SK-N-SH (cell line): Measurements from ENCODE around the gene DIO3. TPM values are rescaled to one million over a fixed set of nuclear protein-coding genes. Genes with fewer than 3 reads are reported as not detected.

Experiments
- CTCF ChIA-PET: fragments of 300-600, 350-600 bp; formaldehyde crosslinking; extraction: SDS; loops from one replicate; lab custom pipeline; 2021; lab: Yijun Ruan, JAX
- POLR2A ChIA-PET: fragments of 350-600 bp; sonication (Branson Sonifier 250); formaldehyde crosslinking; extraction: SDS; loops from one replicate; lab custom pipeline; 2020; ENCODE audit warnings: antibody characterized with exemption, inconsistent platforms; lab: Yijun Ruan, JAX
- DNase-seq: peaks from one replicate; pipeline ENCODE4 v3.0.0; 2012
- H2AFZ ChIP-seq: fragments of 200-600 bp; sonication (generic); 2 replicates; pipeline ENCODE4 v1.8.1; 2016; ENCODE audit warnings: antibody characterized with exemption, mild to moderate bottlenecking, low read depth
- H3F3A ChIP-seq: fragments of 200-600 bp; sonication (generic); replicated peaks from 2 replicates; pipeline ENCODE3; 2016; ENCODE audit warnings: antibody characterized with exemption, mild to moderate bottlenecking; ENCODE audit not compliant: insufficient read depth
- H3K27ac ChIP-seq, 2 experiments: fragments of 200-500 bp in 1 of 2; fragments of 200-600 bp in 1 of 2; sonication (Bioruptor generic) in 1 of 2; sonication (generic), shearing (Covaris generic) in 1 of 2; 2 replicates each; pipeline versions ENCODE4 v1.5.1 to v1.6.1; 2014 to 2016; ENCODE audit warnings: low read depth in 2 of 2, inconsistent platforms in 1 of 2, low read length in 1 of 2, mild to moderate bottlenecking in 1 of 2, mixed read lengths in 1 of 2
- H3K27me3 ChIP-seq: fragments of 200-600 bp; sonication (generic), shearing (Covaris generic); 2 replicates; pipeline ENCODE4 v1.6.1; 2016; ENCODE audit warnings: mixed run types; ENCODE audit not compliant: insufficient read depth
- H3K36me3 ChIP-seq, 2 experiments: fragments of 200-500 bp in 1 of 2; fragments of 200-600 bp in 1 of 2; sonication (Bioruptor generic) in 1 of 2; sonication (generic) in 1 of 2; replicated peaks in 1 of 2; 2 replicates each; pipeline versions ENCODE3 to v1.5.1; 2014 to 2016; ENCODE audit warnings: low read length in 1 of 2, mild to moderate bottlenecking in 1 of 2; ENCODE audit not compliant: insufficient read depth in 2 of 2, control insufficient read depth in 1 of 2
- H3K4me1 ChIP-seq, 2 experiments: fragments of 200-500 bp in 1 of 2; fragments of 200-600 bp in 1 of 2; sonication (Bioruptor generic) in 1 of 2; sonication (generic), shearing (Covaris generic) in 1 of 2; 2 replicates each; pipeline versions ENCODE4 v1.5.1 to v1.6.1; 2014 to 2016; ENCODE audit warnings: low read depth in 1 of 2, low read length in 1 of 2, mixed run types in 1 of 2; ENCODE audit not compliant: insufficient read depth in 2 of 2, control insufficient read depth in 1 of 2
- H3K4me2 ChIP-seq: fragments of 200-600 bp; sonication (generic), shearing (Covaris generic); 2 replicates; pipeline ENCODE4 v1.6.1; 2017; ENCODE audit warnings: mixed run types
- H3K4me3 ChIP-seq, 2 experiments: fragments of 200-500 bp in 1 of 2; fragments of 200-600 bp in 1 of 2; sonication (Bioruptor generic) in 1 of 2; sonication (generic), shearing (Covaris generic) in 1 of 2; 2 replicates each; pipeline versions ENCODE4 v1.5.1 to v1.8.1; 2014 to 2016; ENCODE audit warnings: low read depth in 2 of 2, inconsistent platforms in 1 of 2, low read length in 1 of 2, mild to moderate bottlenecking in 1 of 2, mixed read lengths in 1 of 2, moderate library complexity in 1 of 2
- H3K79me2 ChIP-seq: fragments of 200-600 bp; sonication (generic); 2 replicates; pipeline ENCODE4 v1.8.1; 2017; ENCODE audit warnings: mild to moderate bottlenecking; ENCODE audit not compliant: insufficient read depth
- H3K9ac ChIP-seq: fragments of 200-600 bp; sonication (generic); 2 replicates; pipeline ENCODE4 v1.6.1; 2017; ENCODE audit warnings: mixed run types
- H3K9me2 ChIP-seq: fragments of 200-600 bp; sonication (generic); 2 replicates; pipeline ENCODE4 v1.6.1; 2017; ENCODE audit warnings: mixed run types
- H3K9me3 ChIP-seq: fragments of 200-600 bp; sonication (generic); 2 replicates; pipeline ENCODE4 v1.6.1; 2017; ENCODE audit warnings: mixed run types, mild to moderate bottlenecking, moderate library complexity
- H4K20me1 ChIP-seq: fragments of 200-600 bp; sonication (generic); 2 replicates; pipeline ENCODE4 v1.6.1; 2017; ENCODE audit warnings: mild to moderate bottlenecking, mixed run types; ENCODE audit not compliant: insufficient read depth
- EZH2phosphoT487 ChIP-seq: fragments of 200-600 bp; sonication (generic); IDR thresholded peaks from 2 replicates; pipeline ENCODE4 v1.6.1; 2017; ENCODE audit warnings: low read depth, mixed run types, mild to moderate bottlenecking, antibody characterized with exemption, moderate library complexity, borderline replicate concordance
- FOXJ3 ChIP-seq: sonication (generic); formaldehyde crosslinking; IDR thresholded peaks from 2 replicates; pipeline ENCODE4 v1.5.1; 2020; ENCODE audit warnings: mild to moderate bottlenecking, missing genetic modification reagents
- FOXM1 ChIP-seq: IDR thresholded peaks from 2 replicates; pipeline ENCODE4 v1.4.0; 2012; ENCODE audit warnings: low read depth, mild to moderate bottlenecking
- GATA2 ChIP-seq: sonication (generic); formaldehyde crosslinking; IDR thresholded peaks from 2 replicates; pipeline ENCODE4 v1.5.0; 2020; ENCODE audit warnings: mild to moderate bottlenecking, missing genetic modification reagents
- JUND ChIP-seq: IDR thresholded peaks from 2 replicates; pipeline ENCODE4 v1.4.0; 2012
- MAX ChIP-seq: IDR thresholded peaks from 2 replicates; pipeline ENCODE4 v1.4.0; 2012; ENCODE audit warnings: low read depth
- NFIC ChIP-seq: IDR thresholded peaks from 2 replicates; pipeline ENCODE4 v1.4.0; 2012; ENCODE audit warnings: borderline replicate concordance
- RAD21 ChIP-seq: IDR thresholded peaks from 2 replicates; pipeline ENCODE4 v1.6.1; 2012; ENCODE audit warnings: mild to moderate bottlenecking, low read length
- RCOR1 ChIP-seq: fragments of 150-350 bp; IDR thresholded peaks from 2 replicates; pipeline ENCODE4 v1.6.1; 2017; ENCODE audit warnings: antibody characterized with exemption, low read length
- RFX5 ChIP-seq: IDR thresholded peaks from 2 replicates; pipeline ENCODE4 v1.6.1; 2012; ENCODE audit warnings: mild to moderate bottlenecking, improper control_type of control experiment, low read length
- RXRA ChIP-seq: IDR thresholded peaks from 2 replicates; pipeline ENCODE4 v1.4.0; 2012; ENCODE audit warnings: low read depth, mild to moderate bottlenecking, borderline replicate concordance
- SMC3 ChIP-seq: IDR thresholded peaks from 2 replicates; pipeline ENCODE4 v1.6.1; 2012; ENCODE audit warnings: low read depth, low read length, improper control_type of control experiment
- TAF1 ChIP-seq: IDR thresholded peaks from 2 replicates; pipeline ENCODE4 v1.6.1; 2012; ENCODE audit warnings: low read depth, mild to moderate bottlenecking, low read length, moderate library complexity, borderline replicate concordance
- TCF12 ChIP-seq: IDR thresholded peaks from 2 replicates; pipeline ENCODE4 v1.4.0; 2012
- TEAD4 ChIP-seq: IDR thresholded peaks from 2 replicates; pipeline ENCODE4 v1.4.0; 2012; ENCODE audit warnings: mild to moderate bottlenecking, borderline replicate concordance; ENCODE audit not compliant: insufficient read depth
- USF2 ChIP-seq: fragments of 150-350 bp; IDR thresholded peaks from 2 replicates; pipeline ENCODE4 v1.6.1; 2017; ENCODE audit warnings: antibody characterized with exemption, low read length, low read depth, borderline replicate concordance
- ZBTB33 ChIP-seq: IDR thresholded peaks from 2 replicates; pipeline ENCODE4 v1.4.0; 2012; ENCODE audit warnings: low read depth, borderline replicate concordance
- WGBS: methylation state at CpG from one replicate; pipeline ENCODE4 v1.1.6; 2017; ENCODE audit warnings: low lambda C conversion rate; 5-methylcytosine and 5-hydroxymethylcytosine counted together
- polyA plus RNA-seq, 3 experiments: library from polyadenylated mRNA; depleted of rRNA; stranded (reverse); fragments of >200 nt; gene quantifications; 2 replicates each; pipeline ENCODE4 v1.2.3, GENCODE V29; 2012

Gene DIO3
- polyA plus RNA-seq, 1 of the 3 experiments (the other 2 are of a cell fraction), result not detected

- H3K9me2 ChIP-seq, result no peaks in the 10 kb centered on the region
- ChIA-PET POLR2A (interaction anchor here (1.0 kb wide), 1 partner anchor 10 kb away, joined by 3 read pairs; no protein-coding TSS in a partner anchor), CTCF (interaction anchor here (0.8 kb wide), 2 partner anchors 8 to 14 kb away, joined by 3 read pairs; no protein-coding TSS in a partner anchor)
- H3K9ac ChIP-seq, result no peak overlapping the region
- H3K79me2 ChIP-seq, result no peaks in the 10 kb centered on the region
- H3K4me1 ChIP-seq, result peaks cover 0 to 8% of the 10 kb centered on the region in 2 experiments; a peak in 1 of 4 replicates
- DNase-seq, result no peak
- no peaks in the 10 kb centered on the region for H4K20me1 ChIP-seq
- no peaks in the 10 kb centered on the region for H3K9me3 ChIP-seq
- H3K27ac ChIP-seq, result no peak overlapping the region
- no peak for TF ChIP-seq FOXM1
- TF ChIP-seq RFX5, result no peak
- no peak for TF ChIP-seq FOXJ3 (CRISPR knock-in tag)
- TF ChIP-seq NFIC, result no peak
- TF ChIP-seq TAF1, result no peak
- TF ChIP-seq MAX, result no peak
- no peak for TF ChIP-seq USF2
- no peak for TF ChIP-seq RXRA
- no peak for TF ChIP-seq TEAD4
- TF ChIP-seq JUND, result no peak
- no peak for TF ChIP-seq EZH2phosphoT487
- no peak for TF ChIP-seq RAD21
- no peak for TF ChIP-seq RCOR1
- no peak for TF ChIP-seq GATA2 (CRISPR knock-in tag)
- no peak for TF ChIP-seq ZBTB33
- TF ChIP-seq TCF12, result no peak
- TF ChIP-seq SMC3, result no peak
- no peaks in the 10 kb centered on the region for H3K27me3 ChIP-seq
- 54% methylated on average over 20 of the region's 24 CpGs for WGBS
- no peak overlapping the region for H3K4me2 ChIP-seq
- no peaks in the 10 kb centered on the region for H3F3A ChIP-seq
- H3K4me3 ChIP-seq, result no peak overlapping the region
- no peak overlapping the region for H2AFZ ChIP-seq
- H3K36me3 ChIP-seq, result no peaks in the 10 kb centered on the region
Observed at GRCh38 chr14:101551729-101552595, 9.3 kb upstream of the DIO3 start.
